SK-N-SH (cell line): ENCODE measurements around the gene PRRG3.

ENCODE experiments used
- CTCF ChIP-seq: fragments of 200-600 bp; sonication (generic); IDR thresholded peaks from 2 replicates; pipeline ENCODE4 v1.6.1; 2017; ENCODE audit warnings: antibody characterized with exemption, mild to moderate bottlenecking, moderate library complexity
- TCF12 ChIP-seq: IDR thresholded peaks from 2 replicates; pipeline ENCODE4 v1.4.0; 2012

DNA sequence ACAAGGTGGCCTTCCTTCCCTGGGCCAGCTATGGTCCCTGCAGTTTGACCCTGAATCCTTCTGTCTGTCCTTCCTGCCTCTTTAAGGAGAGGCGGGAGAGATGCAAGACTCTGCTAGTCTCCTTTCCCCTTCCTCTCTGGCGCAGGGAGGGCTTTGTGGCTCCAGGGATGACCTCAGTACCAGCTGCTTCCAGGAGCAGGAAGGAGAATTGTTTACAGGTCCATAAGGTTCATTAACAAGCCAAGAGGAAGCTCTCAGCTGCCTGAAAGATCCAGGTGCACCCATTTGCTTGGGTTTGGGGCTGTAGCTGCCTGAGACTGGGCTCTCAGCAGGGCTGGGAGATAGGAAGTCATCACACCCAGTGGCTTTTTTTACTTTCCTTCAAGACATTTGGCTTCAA lies 16.5 kb downstream of the PRRG3 start:
- TF ChIP-seq TCF12 = no peak
- TF ChIP-seq CTCF = no peak
